Measurements from ENCODE around the gene STN1. TPM values are rescaled to one million over a fixed set of nuclear protein-coding genes. Genes with fewer than 3 reads are reported as not detected.

STN1 gene
- total RNA-seq, 1 donor from 2014 or later: 24.5 TPM

GRCh38 chr10:103915796-103916195 lies 2.2 kb downstream of the STN1 start:
- no peak for TF ChIP-seq CTCF (IDR thresholded peaks at IDR 0.05)
- Histone ChIP-seq H3K4me3 (peak overlapping the region; percentile 76 to 91), H3K4me1 (peaks cover 6 to 20% of the 10 kb centered on the region in 2 donors), H3K36me3 (no peaks in the 10 kb centered on the region), H3K27me3 (no peaks in the 10 kb centered on the region), H3K27ac (peak overlapping the region; percentile 96 to 97), H3K9me3 (no peaks in the 10 kb centered on the region)
- intact Hi-C loops (cut with DNase I): no loop called here
- no peak for DNase-seq (ENCODE audit: low spot score in 2 of 2)

- intact Hi-C loops (cut with DNase I): no loop called here
- no peaks in the 10 kb centered on the region for H3K36me3 ChIP-seq
- H3K4me3 ChIP-seq: no peak overlapping the region
- no peak for TF ChIP-seq CTCF (IDR thresholded peaks at IDR 0.05)
- H3K4me1 ChIP-seq: peaks cover 7 to 34% of the 10 kb centered on the region in 2 donors
- peak overlapping the region; percentile 72 to 81 for H3K27ac ChIP-seq
- no peaks in the 10 kb centered on the region for H3K27me3 ChIP-seq
- no peaks in the 10 kb centered on the region for H3K9me3 ChIP-seq
- no peak for DNase-seq (ENCODE audit: low spot score in 2 of 2)
These were observed 5.2 kb downstream of the STN1 start for GRCh38 chr10:103912759-103913158.

GRCh38 chr10:103911021-103911459 lies 6.9 kb downstream of the STN1 start:
- intact Hi-C loops (cut with DNase I): no loop called here
- TF ChIP-seq CTCF (IDR thresholded peaks at IDR 0.05): no peak
- Histone ChIP-seq H3K4me1 (peaks cover 6 to 43% of the 10 kb centered on the region in 2 donors), H3K36me3 (no peaks in the 10 kb centered on the region), H3K4me3 (no peak overlapping the region), H3K9me3 (no peaks in the 10 kb centered on the region), H3K27me3 (no peaks in the 10 kb centered on the region), H3K27ac (peak overlapping the region; percentile 72 to 81)
- no peak for DNase-seq (ENCODE audit: low spot score in 2 of 2)

GRCh38 chr10:103910442-103911012 lies 7.5 kb downstream of the STN1 start:
- Histone ChIP-seq H3K27me3 (no peaks in the 10 kb centered on the region), H3K4me1 (peaks cover 6 to 40% of the 10 kb centered on the region in 2 donors), H3K4me3 (no peak overlapping the region), H3K9me3 (no peaks in the 10 kb centered on the region), H3K27ac (peak overlapping the region; percentile 72 to 81), H3K36me3 (no peaks in the 10 kb centered on the region)
- intact Hi-C loops (cut with DNase I): no loop called here
- TF ChIP-seq CTCF (IDR thresholded peaks at IDR 0.05): no peak
- no peak for DNase-seq (ENCODE audit: low spot score in 2 of 2)

GRCh38 chr10:103905441-103905840 lies 12.5 kb downstream of the STN1 start:
- Histone ChIP-seq H3K4me1 (peaks cover 10 to 38% of the 10 kb centered on the region in 2 donors), H3K36me3 (peaks cover 4 to 25% of the 10 kb centered on the region in 2 donors), H3K4me3 (peak overlapping the region; percentile 1 to 8), H3K27me3 (no peaks in the 10 kb centered on the region), H3K27ac (peak overlapping the region; percentile 76 to 82), H3K9me3 (no peaks in the 10 kb centered on the region)
- no peak for DNase-seq (ENCODE audit: low spot score in 2 of 2)
- no peak for TF ChIP-seq CTCF (IDR thresholded peaks at IDR 0.05)
- intact Hi-C loops (cut with DNase I): loop anchor here (10.0 kb wide), 1 partner anchor 349 kb away; the partner anchor contains the start of gene GSTO1

All from ascending aorta (tissue), 2 donors.